Neutrophil (primary cell): ENCODE measurements around the gene TJP3.

Experiments
- H3K27ac ChIP-seq: fragments of 200-600 bp; sonication (generic); 2 replicates; pipeline ENCODE4 v1.5.1; 2016; ENCODE audit warnings: mild to moderate bottlenecking, moderate library complexity
- H3K27me3 ChIP-seq: fragments of 200-600 bp; sonication (generic); 2 replicates; pipeline ENCODE4 v1.6.0; 2016; ENCODE audit warnings: mild to moderate bottlenecking
- H3K36me3 ChIP-seq: fragments of 200-600 bp; sonication (generic); 2 replicates; pipeline ENCODE4 v1.5.1; 2017
- H3K4me1 ChIP-seq, 2 experiments: fragments of 200-600 bp in 1 of 2; sonication (generic) in 1 of 2; 1 replicate in 1 of 2; 2 replicates in 1 of 2; pipeline versions ENCODE4 v1.5.1 to v1.6.1; 2013 to 2016; ENCODE audit warnings: low read depth in 1 of 2, low read length in 1 of 2, mild to moderate bottlenecking in 1 of 2, moderate library complexity in 1 of 2; ENCODE audit not compliant: control insufficient read depth in 1 of 2, insufficient read depth in 1 of 2
- H3K4me3 ChIP-seq, 2 experiments: fragments of 200-600 bp in 1 of 2; sonication (generic) in 1 of 2; 1 replicate in 1 of 2; 2 replicates in 1 of 2; pipeline ENCODE4 v1.5.1; 2013 to 2016; ENCODE audit warnings: low read depth in 1 of 2, low read length in 1 of 2, mild to moderate bottlenecking in 1 of 2, moderate library complexity in 1 of 2
- H3K9me3 ChIP-seq: fragments of 200-600 bp; sonication (generic); 2 replicates; pipeline ENCODE4 v1.5.1; 2016
- TF ChIP-seq, protein P1 (sequence below): fragments of 200-600 bp; sonication (generic); IDR thresholded peaks from 2 replicates; pipeline ENCODE4 v1.5.1; 2016; ENCODE audit warnings: antibody characterized with exemption

The TJP3 gene

DNA sequence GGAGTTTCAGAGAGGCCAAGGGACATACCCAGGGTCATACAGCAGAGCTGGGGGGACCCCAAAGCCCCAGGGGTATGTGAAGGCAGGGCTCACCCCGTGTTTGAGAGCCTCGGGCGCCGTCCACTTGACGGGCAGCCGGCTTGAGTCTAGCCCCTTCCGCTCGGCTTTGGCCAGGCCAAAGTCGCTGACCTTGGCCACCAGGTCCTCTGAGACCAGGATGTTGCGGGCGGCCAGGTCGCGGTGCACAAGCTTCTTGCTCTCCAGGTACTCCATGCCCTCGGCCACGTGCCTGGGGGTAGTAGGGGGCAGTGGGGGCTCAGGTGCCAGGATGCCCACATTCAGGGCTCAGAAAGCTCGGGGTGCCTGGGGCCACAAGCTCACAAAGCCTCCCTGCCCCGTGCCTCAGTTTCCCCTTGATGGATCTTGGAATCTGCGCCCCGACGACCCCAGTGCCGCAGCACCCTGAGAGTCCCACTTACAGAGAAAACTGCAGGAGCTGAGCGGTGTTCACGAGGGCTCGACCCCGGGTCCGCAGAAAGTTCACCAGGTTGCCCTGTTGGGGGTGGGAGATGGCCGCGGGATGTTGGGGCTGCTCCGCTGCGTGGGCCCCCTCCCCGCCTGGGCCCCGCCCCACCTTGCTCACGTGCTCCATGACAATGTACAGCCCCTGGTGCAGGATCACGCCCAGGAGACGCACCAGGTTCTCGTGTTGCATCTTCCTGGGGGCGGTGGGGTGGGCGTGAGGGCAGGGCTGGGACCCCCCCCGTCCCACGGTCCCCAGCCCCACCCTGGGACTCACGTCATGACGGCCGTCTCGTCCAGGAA lies 70.9 kb downstream of the TJP3 start:
- no peaks in the 10 kb centered on the region for H3K4me1 ChIP-seq
- H3K27ac ChIP-seq = no peak overlapping the region
- peaks cover 19% of the 10 kb centered on the region for H3K9me3 ChIP-seq
- no peak overlapping the region for H3K4me3 ChIP-seq
- no peaks in the 10 kb centered on the region for H3K36me3 ChIP-seq
- TF ChIP-seq, protein P1, sequence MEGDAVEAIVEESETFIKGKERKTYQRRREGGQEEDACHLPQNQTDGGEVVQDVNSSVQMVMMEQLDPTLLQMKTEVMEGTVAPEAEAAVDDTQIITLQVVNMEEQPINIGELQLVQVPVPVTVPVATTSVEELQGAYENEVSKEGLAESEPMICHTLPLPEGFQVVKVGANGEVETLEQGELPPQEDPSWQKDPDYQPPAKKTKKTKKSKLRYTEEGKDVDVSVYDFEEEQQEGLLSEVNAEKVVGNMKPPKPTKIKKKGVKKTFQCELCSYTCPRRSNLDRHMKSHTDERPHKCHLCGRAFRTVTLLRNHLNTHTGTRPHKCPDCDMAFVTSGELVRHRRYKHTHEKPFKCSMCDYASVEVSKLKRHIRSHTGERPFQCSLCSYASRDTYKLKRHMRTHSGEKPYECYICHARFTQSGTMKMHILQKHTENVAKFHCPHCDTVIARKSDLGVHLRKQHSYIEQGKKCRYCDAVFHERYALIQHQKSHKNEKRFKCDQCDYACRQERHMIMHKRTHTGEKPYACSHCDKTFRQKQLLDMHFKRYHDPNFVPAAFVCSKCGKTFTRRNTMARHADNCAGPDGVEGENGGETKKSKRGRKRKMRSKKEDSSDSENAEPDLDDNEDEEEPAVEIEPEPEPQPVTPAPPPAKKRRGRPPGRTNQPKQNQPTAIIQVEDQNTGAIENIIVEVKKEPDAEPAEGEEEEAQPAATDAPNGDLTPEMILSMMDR = no peak
- H3K27me3 ChIP-seq = peaks cover 3% of the 10 kb centered on the region

DNA sequence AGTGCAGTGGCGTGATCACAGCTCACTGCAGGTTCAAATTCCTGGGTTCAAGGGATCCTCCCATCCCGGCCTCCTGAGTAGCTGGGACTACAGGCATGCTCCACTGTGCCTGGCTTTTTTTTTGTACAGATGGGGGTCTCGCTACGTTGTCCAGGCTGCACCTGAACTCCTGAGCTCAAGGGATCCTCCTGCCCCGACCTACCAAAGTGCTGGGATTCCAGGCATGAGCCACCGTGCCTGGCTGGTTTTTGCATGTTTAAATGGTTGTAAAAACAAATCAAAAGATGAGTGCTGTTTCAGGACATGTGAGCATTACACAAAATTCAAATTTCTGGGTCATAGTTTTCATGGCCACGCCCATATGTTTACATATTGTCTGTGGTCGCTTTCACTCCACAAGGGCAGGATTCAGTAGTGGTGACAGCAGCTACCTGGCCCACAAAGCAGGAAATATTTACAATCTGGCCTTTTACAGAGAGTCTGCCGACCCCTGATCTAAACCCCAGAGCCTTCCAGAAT lies 72.7 kb downstream of the TJP3 start:
- H3K27me3 ChIP-seq = peaks cover 20% of the 10 kb centered on the region

DNA sequence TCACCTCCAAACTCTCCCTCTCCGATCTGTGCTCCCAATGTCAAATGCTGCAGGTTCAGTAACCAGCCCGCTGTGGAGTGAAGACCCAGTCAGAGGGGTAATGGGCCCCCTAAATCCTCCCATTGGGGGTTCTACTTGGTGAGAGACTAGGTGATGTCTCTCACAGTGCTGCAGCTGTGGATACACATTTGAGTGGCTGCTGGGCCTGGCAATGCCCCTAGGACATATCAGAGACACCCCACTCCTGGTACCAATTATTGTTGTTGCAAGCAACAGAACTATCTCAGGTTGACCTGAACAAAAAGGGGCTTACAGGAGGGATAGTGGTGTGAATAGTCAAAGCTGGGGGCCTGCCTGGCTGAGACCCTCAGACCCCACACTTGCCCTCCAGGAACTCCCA lies 73.4 kb downstream of the TJP3 start:
- TF ChIP-seq, protein P1 = no peak
- Histone ChIP-seq H3K9me3 (peaks cover 19% of the 10 kb centered on the region), H3K36me3 (no peaks in the 10 kb centered on the region), H3K27me3 (peaks cover 28% of the 10 kb centered on the region), H3K27ac (no peak overlapping the region), H3K4me1 (peaks cover 13 to 15% of the 10 kb centered on the region in 2 experiments), H3K4me3 (no peak overlapping the region)

More for the DNA sequence above, 72.7 kb downstream of the TJP3 start:
- Histone ChIP-seq H3K4me1 (peaks cover 12% of the 10 kb centered on the region in 2 experiments), H3K4me3 (no peak overlapping the region), H3K36me3 (no peaks in the 10 kb centered on the region), H3K27ac (no peak overlapping the region), H3K9me3 (peaks cover 19% of the 10 kb centered on the region)
- TF ChIP-seq, protein P1 = no peak

DNA sequence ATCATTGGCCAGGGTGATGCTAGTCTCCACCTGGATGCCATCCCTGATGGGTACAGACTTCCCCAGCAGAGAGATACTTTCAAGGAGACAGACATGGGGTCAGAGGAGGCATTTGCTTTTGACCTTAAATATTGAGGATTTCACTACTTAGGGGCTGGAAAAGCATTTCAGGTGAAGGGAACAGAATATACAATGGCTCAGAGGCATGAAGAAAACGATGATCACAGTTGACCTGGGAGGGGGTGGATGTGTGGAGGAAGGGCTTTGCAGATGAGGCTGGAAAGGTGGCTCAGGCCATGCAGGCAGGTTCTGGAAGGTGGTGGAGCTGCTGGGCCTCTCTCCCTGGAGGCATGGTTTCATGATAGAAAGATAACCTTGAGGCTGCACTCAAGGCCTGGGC lies 74.1 kb downstream of the TJP3 start:
- Histone ChIP-seq H3K27ac (no peak overlapping the region), H3K9me3 (peaks cover 19% of the 10 kb centered on the region), H3K4me1 (peaks cover 13 to 15% of the 10 kb centered on the region in 2 experiments), H3K36me3 (no peaks in the 10 kb centered on the region), H3K27me3 (peaks cover 35% of the 10 kb centered on the region), H3K4me3 (no peak overlapping the region)
- TF ChIP-seq, protein P1 = no peak

DNA sequence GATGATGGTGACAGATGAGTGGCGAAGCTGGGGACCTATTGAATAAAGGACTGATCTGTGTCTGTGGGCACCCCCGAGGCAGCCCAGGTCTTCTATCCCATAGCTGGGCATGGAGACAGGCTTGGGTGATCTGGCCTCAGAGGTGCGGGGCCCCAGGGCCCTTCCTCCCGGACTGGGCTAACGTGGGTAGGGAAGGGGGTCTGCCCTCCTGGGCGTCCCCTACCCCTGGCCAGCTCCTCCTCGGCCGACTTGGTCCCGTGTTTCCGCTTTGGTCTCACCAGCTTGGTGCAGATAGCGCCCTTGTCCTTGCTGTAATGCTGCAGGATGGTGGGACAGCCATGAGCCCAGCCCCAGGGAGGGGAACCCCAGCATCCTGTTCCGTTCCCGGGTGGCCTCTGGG lies 74.7 kb downstream of the TJP3 start:
- no peak overlapping the region for H3K27ac ChIP-seq
- TF ChIP-seq, protein P1 = no peak
- H3K36me3 ChIP-seq = no peaks in the 10 kb centered on the region
- H3K9me3 ChIP-seq = peaks cover 19% of the 10 kb centered on the region
- H3K27me3 ChIP-seq = peaks cover 40% of the 10 kb centered on the region
- peaks cover 13 to 15% of the 10 kb centered on the region in 2 experiments for H3K4me1 ChIP-seq
- no peak overlapping the region for H3K4me3 ChIP-seq
